ENCODE measurements around the gene MYD88.
A peak's percentile ranks its signal among the peaks of the same experiment; 100 is the strongest.

The MYD88 gene

GRCh38 chr3:38138349-38139190 lies at the start of gene MYD88:
MYD88 (plus strand) TSS chr3:38138661; CDS start chr3:38138701, 40 bp downstream.
- DNase-seq = peak; percentile 89

GRCh38 chr3:38089163-38089562 lies 49.3 kb upstream of the MYD88 start:
- no peak for DNase-seq

GRCh38 chr3:38090453-38090852 lies 48.0 kb upstream of the MYD88 start:
- DNase-seq = no peak

GRCh38 chr3:38094999-38095398 lies 43.5 kb upstream of the MYD88 start:
- DNase-seq = no peak

- DNase-seq = no peak
Measured at GRCh38 chr3:38095669-38096483, 42.6 kb upstream of the MYD88 start.

- DNase-seq = no peak
Measured at GRCh38 chr3:38097446-38098375, 40.8 kb upstream of the MYD88 start.

- no peak for DNase-seq
Measured at GRCh38 chr3:38098376-38098723, 40.1 kb upstream of the MYD88 start.

- no peak for DNase-seq
Measured at GRCh38 chr3:38099518-38099917, 38.9 kb upstream of the MYD88 start.

- DNase-seq = no peak
Measured at GRCh38 chr3:38100498-38100897, 38.0 kb upstream of the MYD88 start.

GRCh38 chr3:38101811-38102443 lies 36.5 kb upstream of the MYD88 start:
- DNase-seq = no peak

- no peak for DNase-seq
Measured at GRCh38 chr3:38102444-38102814, 36.0 kb upstream of the MYD88 start.

GRCh38 chr3:38105525-38105924 lies 32.9 kb upstream of the MYD88 start:
- DNase-seq = no peak

GRCh38 chr3:38107911-38108648 lies 30.4 kb upstream of the MYD88 start:
- no peak for DNase-seq

- no peak for DNase-seq
Measured at GRCh38 chr3:38108649-38109579, 29.5 kb upstream of the MYD88 start.

GRCh38 chr3:38109580-38110313 lies 28.7 kb upstream of the MYD88 start:
- DNase-seq = no peak

- no peak for DNase-seq
Measured at GRCh38 chr3:38110314-38111050, 28.0 kb upstream of the MYD88 start.

- DNase-seq = no peak
Measured at GRCh38 chr3:38111201-38111600, 27.3 kb upstream of the MYD88 start.

- no peak for DNase-seq
Measured at GRCh38 chr3:38111696-38112377, 26.6 kb upstream of the MYD88 start.

GRCh38 chr3:38112378-38112761 lies 26.1 kb upstream of the MYD88 start:
- no peak for DNase-seq
